OCI-LY1 (cell line): ENCODE data around the gene ODAD3.

Source experiments
- H2AFZ ChIP-seq: fragments of 200-600 bp; sonication (generic), shearing (Covaris generic); 2 replicates; pipeline ENCODE4 v1.6.0; 2014; ENCODE audit warnings: antibody characterized with exemption, mild to moderate bottlenecking, low read length
- H3F3A ChIP-seq: fragments of 200-600 bp; sonication (generic), shearing (Covaris generic); 2 replicates; pipeline ENCODE4 v1.6.0; 2014; ENCODE audit warnings: mild to moderate bottlenecking, antibody characterized with exemption, low read length, moderate library complexity; ENCODE audit not compliant: insufficient read depth
- H3K27ac ChIP-seq: fragments of 200-600 bp; sonication (generic); 2 replicates; pipeline ENCODE4 v1.5.1; 2014; ENCODE audit warnings: low read length, mixed run types, mild to moderate bottlenecking, low read depth; ENCODE audit not compliant: poor library complexity, severe bottlenecking
- H3K27me3 ChIP-seq: fragments of 200-600 bp; sonication (generic); 2 replicates; pipeline ENCODE4 v1.6.0; 2014; ENCODE audit warnings: antibody characterized with exemption, mild to moderate bottlenecking, low read length, moderate library complexity; ENCODE audit not compliant: insufficient read depth
- H3K36me3 ChIP-seq: fragments of 200-600 bp; sonication (generic); 2 replicates; pipeline ENCODE4 v1.6.1; 2014; ENCODE audit warnings: mild to moderate bottlenecking, antibody characterized with exemption, low read length, moderate library complexity, mixed read lengths; ENCODE audit not compliant: insufficient read depth
- H3K4me1 ChIP-seq: fragments of 200-600 bp; sonication (generic); 2 replicates; pipeline ENCODE4 v1.5.1; 2014; ENCODE audit warnings: mild to moderate bottlenecking, low read length, moderate library complexity; ENCODE audit not compliant: insufficient read depth, severe bottlenecking
- H3K4me2 ChIP-seq: fragments of 200-600 bp; sonication (generic), shearing (Covaris generic); 2 replicates; pipeline ENCODE4 v1.6.1; 2014; ENCODE audit warnings: low read length
- H3K4me3 ChIP-seq: fragments of 200-600 bp; sonication (generic); 2 replicates; pipeline ENCODE4 v1.5.1; 2014; ENCODE audit warnings: low read length, low read depth, mild to moderate bottlenecking, mixed read lengths; ENCODE audit not compliant: poor library complexity, severe bottlenecking
- H3K79me2 ChIP-seq: fragments of 200-600 bp; shearing (Covaris generic); 2 replicates; pipeline ENCODE4 v1.6.1; 2016; ENCODE audit warnings: mixed run types, low read length, mixed read lengths; ENCODE audit not compliant: insufficient read depth
- H3K9ac ChIP-seq: fragments of 200-600 bp; sonication (generic), shearing (Covaris generic); 2 replicates; pipeline ENCODE4 v1.6.1; 2014; ENCODE audit warnings: mild to moderate bottlenecking, low read length, mixed read lengths
- H3K9me2 ChIP-seq: fragments of 200-600 bp; sonication (generic), shearing (Covaris generic); 2 replicates; pipeline ENCODE4 v1.6.1; 2014; ENCODE audit warnings: low read depth, mild to moderate bottlenecking, low read length, mixed read lengths
- H3K9me3 ChIP-seq: fragments of 200-600 bp; shearing (Covaris generic); 2 replicates; pipeline ENCODE4 v1.6.1; 2014; ENCODE audit warnings: low read length, mixed read lengths
- H4K20me1 ChIP-seq: fragments of 200-600 bp; sonication (generic), shearing (Covaris generic); 2 replicates; pipeline ENCODE4 v1.6.0; 2016; ENCODE audit warnings: mild to moderate bottlenecking, low read length; ENCODE audit not compliant: insufficient read depth
- EZH2 ChIP-seq: fragments of 200-600 bp; sonication (generic), shearing (Covaris generic); IDR thresholded peaks from 2 replicates; pipeline ENCODE4 v1.8.0; 2017; ENCODE audit warnings: borderline replicate concordance, mixed run types, mild to moderate bottlenecking, antibody characterized with exemption, low read length, moderate library complexity, mixed read lengths
- TF ChIP-seq, protein P1 (sequence below): fragments of 200-600 bp; sonication (generic), shearing (Covaris generic); IDR thresholded peaks from 2 replicates; pipeline ENCODE4 v1.5.1; 2017; ENCODE audit warnings: mild to moderate bottlenecking, antibody characterized with exemption, low read length, moderate library complexity, mixed read lengths

ODAD3 gene

DNA sequence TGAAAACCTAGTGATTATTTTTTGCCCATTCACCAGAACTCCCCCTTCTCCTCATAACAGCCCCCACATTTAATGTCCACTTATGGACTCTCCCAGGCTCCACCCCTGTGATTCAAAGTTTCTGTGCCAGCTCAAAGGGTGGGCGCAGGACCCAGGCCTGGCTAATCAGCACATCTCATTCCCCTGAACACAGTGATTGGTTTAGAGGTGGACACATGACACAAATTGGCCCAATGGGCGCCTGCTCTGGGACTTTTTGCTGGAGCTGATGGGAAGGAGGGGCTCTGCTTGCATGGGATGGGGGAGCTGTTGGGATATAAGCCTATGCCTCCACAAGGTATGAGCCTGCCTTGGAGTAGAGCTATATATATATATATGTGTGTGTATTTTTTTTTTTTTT lies 44.6 kb downstream of the ODAD3 start:
- no peak overlapping the region for H3K4me2 ChIP-seq
- peaks cover 16% of the 10 kb centered on the region; the same call in 1 of the 2 replicates for H3K27me3 ChIP-seq
- no peak overlapping the region for H3K9ac ChIP-seq
- H3K9me3 ChIP-seq: 0 out of 2 replicates have a peak, but pooled peaks cover 4% of the 10 kb centered on the region
- H4K20me1 ChIP-seq: no peaks in the 10 kb centered on the region
- peaks cover 11% of the 10 kb centered on the region for H3K4me1 ChIP-seq
- TF ChIP-seq EZH2: no peak
- TF ChIP-seq, protein P1, sequence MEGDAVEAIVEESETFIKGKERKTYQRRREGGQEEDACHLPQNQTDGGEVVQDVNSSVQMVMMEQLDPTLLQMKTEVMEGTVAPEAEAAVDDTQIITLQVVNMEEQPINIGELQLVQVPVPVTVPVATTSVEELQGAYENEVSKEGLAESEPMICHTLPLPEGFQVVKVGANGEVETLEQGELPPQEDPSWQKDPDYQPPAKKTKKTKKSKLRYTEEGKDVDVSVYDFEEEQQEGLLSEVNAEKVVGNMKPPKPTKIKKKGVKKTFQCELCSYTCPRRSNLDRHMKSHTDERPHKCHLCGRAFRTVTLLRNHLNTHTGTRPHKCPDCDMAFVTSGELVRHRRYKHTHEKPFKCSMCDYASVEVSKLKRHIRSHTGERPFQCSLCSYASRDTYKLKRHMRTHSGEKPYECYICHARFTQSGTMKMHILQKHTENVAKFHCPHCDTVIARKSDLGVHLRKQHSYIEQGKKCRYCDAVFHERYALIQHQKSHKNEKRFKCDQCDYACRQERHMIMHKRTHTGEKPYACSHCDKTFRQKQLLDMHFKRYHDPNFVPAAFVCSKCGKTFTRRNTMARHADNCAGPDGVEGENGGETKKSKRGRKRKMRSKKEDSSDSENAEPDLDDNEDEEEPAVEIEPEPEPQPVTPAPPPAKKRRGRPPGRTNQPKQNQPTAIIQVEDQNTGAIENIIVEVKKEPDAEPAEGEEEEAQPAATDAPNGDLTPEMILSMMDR: no peak
- H2AFZ ChIP-seq: no peak overlapping the region
- H3K27ac ChIP-seq: no peak overlapping the region
- H3K36me3 ChIP-seq: no peaks in the 10 kb centered on the region; the same call in 1 of the 2 replicates
- H3K4me3 ChIP-seq: no peak overlapping the region
- no peaks in the 10 kb centered on the region for H3F3A ChIP-seq
- no peaks in the 10 kb centered on the region for H3K79me2 ChIP-seq
- no peaks in the 10 kb centered on the region for H3K9me2 ChIP-seq

DNA sequence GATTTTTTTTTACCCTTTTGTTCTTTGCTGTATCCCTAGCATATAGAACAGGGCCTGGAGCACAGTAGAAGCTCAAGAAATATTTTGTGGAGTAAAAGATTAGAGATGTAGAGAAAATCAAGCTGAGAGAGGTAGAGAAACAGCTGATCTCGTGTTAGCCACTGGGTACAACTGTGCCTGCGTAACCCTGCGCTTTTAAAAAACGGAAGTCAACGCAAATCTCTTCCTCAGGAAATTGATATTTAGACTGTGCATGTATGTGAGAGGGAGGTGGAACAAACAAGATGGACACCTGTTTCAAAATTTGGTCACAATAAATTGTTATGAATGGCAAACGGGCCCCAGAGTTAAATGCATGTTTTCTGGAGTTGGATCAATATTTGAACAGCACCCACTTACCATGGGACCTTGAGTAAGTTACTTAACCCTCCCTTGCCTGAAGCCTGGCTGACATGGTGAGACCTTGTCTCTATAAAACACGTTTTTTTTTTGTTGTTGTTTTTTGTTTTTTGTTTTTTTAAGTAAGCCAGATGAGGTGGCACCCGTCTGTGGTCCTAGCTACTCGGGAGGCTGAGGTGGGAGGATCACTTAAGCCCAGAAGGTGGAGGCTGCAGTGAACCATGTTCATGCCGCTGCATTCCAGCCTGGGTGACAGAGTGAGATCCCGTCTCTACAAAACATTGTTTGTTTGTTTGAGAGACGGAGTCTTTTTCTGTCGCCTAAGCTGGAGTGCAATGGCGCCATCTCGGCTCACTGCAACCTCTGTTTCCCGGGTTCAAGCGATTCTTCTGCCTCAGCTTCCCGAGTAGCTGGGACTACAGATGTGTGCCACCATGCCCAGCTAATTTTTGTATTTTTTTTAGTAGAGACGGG lies 47.5 kb downstream of the ODAD3 start:
- H3K36me3 ChIP-seq: no peaks in the 10 kb centered on the region; the same call in 1 of the 2 replicates
- H3K27me3 ChIP-seq: peaks cover 8% of the 10 kb centered on the region; the same call in 1 of the 2 replicates
- no peaks in the 10 kb centered on the region for H3K9me2 ChIP-seq
- no peak overlapping the region for H3K4me3 ChIP-seq
- no peaks in the 10 kb centered on the region for H3K79me2 ChIP-seq
- no peak overlapping the region for H2AFZ ChIP-seq
- peak overlapping the region; percentile 38 for H3K27ac ChIP-seq
- no peak for TF ChIP-seq EZH2
- TF ChIP-seq, protein P1: no peak
- peaks cover 25% of the 10 kb centered on the region for H3K4me1 ChIP-seq
- H3K9ac ChIP-seq: no peak overlapping the region
- H3K9me3 ChIP-seq: 0 out of 2 replicates have a peak, but pooled peaks cover 4% of the 10 kb centered on the region
- no peaks in the 10 kb centered on the region for H4K20me1 ChIP-seq
- H3F3A ChIP-seq: no peaks in the 10 kb centered on the region
- no peak overlapping the region; the same call in 1 of the 2 replicates for H3K4me2 ChIP-seq

DNA sequence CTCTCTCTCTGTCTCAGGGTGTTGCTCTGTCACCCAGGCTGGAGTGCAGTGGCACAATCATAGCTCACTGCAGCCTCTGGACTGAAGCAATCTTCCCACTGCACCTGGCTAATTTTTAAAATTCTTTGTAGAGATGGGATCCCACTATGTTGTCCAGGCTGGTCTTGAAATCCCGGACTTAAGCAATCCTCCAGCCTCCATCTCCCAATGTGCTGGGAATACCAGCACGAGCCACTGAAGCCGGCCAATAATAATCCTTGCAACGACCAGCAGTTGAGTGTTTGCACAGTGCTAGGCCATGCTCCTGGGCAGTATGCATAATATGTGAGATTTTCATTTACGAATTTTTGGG lies 50.2 kb downstream of the ODAD3 start:
- no peaks in the 10 kb centered on the region for H3F3A ChIP-seq
- H3K27me3 ChIP-seq: no peaks in the 10 kb centered on the region
- H3K4me1 ChIP-seq: peaks cover 33% of the 10 kb centered on the region
- no peak overlapping the region for H3K4me3 ChIP-seq
- no peaks in the 10 kb centered on the region for H3K9me2 ChIP-seq
- H3K9me3 ChIP-seq: no peaks in the 10 kb centered on the region
- H2AFZ ChIP-seq: no peak overlapping the region
- no peak overlapping the region for H3K27ac ChIP-seq
- H3K79me2 ChIP-seq: no peaks in the 10 kb centered on the region
- no peak overlapping the region for H3K9ac ChIP-seq
- no peaks in the 10 kb centered on the region for H3K36me3 ChIP-seq
- no peak overlapping the region for H3K4me2 ChIP-seq
- H4K20me1 ChIP-seq: no peaks in the 10 kb centered on the region
- no peak for TF ChIP-seq EZH2
- TF ChIP-seq, protein P1: no peak
